ENCODE measurements around the gene PILRA.
"Not testable (repeated sequence)": the region's sequence is repeated elsewhere in the genome, so short reads cannot be mapped to it uniquely, and the experiment has no call there.

Gene PILRA

DNA sequence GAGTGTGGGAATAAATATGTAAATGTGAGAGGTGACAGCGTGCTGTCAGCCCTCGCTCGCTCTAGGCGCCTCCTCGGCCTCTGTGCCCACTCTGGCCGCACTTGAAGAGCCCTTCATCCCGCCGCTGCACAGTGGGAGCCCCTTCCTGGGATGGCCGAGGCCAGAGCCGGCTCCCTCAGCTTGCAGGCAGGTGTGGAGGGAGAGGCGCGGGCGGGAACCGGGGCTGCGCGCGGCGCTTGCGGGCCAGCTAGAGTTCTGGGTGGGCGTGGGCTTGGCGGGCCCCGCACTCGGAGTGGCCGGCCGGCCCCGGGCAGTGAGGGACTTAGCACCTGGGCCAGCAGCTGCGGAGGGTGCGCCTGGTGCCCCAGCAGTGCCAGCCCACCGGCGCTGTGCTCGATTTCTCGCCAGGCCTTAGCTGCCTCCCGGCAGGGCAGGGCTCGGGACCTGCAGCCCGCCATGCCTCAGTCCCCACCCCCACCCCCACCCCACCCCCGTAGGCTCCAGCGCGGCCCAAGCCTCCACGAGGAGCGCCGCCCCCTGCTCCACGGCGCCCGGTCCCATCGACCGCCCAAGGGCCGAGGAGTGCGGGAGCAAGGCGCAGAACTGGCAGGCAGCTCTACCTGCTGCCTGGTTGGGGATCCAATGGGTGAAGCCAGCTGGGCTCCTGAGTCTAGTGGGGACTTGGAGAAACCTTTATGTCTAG, 8.4 kb downstream of the PILRA start:
- DNase-seq, result not testable (repeated sequence)

DNA sequence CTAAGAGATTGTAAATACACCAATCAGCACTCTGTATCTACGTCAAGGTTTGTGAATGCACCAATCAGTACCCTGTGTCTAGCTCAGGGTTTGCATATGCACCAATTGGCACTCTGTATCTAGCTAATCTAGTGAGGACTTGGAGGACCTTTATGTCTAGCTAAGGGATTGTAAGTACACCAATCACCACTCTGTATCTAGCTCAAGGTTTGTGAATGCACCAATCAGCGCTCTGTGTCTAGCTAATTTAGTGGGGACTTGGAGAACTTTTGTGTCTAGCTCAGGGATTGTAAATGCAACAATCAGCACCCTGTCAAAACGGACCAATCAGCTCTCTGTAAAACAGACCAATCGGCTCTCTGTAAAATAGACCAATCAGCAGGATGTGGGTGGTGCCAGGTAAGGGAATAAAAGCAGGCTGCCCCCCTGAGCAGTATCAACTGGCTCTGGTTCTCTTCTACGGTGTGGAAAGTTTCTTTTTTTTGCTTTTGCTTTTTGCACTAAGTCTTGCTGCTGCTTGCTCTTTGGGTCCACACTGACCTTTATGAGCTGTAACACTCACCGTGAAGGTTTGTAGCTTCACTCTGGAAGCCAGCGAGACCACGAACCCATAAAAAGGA, 9.1 kb downstream of the PILRA start:
- DNase-seq, result not testable (repeated sequence)

DNA sequence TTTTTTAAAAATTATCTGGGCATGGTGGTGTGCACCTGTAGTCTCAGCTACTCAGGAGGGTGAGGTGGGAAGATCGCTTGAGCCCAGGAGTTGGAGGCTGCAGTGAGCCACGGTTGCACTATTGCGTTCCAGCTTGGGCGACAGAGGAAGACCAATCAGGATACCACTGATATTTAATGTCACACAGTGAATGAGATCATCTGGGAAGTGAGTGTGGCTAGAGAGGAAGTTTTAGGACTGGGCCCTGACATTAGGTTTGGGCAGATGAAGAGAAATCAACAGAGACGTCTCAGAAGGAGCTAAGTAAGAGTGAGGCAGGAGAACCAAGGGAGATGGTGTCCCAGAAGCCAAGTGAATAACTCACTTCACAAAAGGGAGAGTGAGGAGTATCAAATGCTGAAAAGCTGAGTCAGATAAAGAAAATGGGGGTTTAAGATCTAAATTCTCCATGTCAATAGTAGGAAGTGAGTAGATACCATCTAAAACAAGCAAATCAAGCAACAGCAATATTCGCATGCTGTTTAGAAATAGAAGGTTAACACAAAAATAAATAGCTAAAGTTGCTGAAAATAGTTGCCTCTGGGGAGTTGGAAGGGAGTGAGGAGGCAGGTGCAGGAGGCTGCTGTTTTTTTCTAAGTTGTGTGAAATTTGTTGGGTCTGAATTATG, 11.5 kb downstream of the PILRA start:
- DNase-seq, result no peak

DNA sequence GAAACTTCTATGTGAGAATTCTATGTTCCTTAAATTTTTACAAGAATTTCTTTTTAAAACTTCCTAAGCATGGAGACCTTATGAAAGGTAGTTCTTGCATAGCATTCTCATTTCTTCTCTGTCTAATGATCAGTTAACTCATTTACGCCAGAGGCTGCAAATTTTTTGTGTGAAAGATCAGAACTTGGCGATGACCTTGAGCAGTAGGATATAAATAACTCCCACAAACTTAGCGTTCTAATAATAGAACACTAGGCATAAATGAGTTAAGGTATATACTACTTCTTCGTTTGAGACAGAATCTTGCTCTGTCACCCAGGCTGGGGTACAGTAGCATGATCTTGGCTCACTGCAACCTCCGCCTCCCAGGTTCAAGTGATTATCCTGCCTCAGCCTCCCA, 13.7 kb downstream of the PILRA start:
- no peak for DNase-seq

DNA sequence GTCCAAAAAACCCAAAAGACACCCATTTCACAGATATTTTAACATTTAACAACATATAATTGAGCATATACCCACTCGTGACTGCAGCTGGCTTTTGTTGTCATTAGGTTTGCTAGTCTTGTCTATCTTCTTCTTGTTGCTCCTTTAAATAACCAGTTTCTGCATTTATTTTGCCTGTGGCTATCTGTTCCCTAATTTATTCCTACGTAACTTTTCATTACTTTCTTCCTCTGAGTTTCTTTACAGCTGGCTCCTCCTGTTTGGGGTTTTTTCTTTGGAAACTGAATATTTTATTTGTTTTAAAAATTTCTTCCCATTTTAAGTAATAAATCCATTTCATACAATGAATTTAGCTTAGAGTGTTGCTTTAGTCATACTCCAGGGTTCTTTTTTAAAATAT, 14.4 kb downstream of the PILRA start:
- DNase-seq, result no peak

DNA sequence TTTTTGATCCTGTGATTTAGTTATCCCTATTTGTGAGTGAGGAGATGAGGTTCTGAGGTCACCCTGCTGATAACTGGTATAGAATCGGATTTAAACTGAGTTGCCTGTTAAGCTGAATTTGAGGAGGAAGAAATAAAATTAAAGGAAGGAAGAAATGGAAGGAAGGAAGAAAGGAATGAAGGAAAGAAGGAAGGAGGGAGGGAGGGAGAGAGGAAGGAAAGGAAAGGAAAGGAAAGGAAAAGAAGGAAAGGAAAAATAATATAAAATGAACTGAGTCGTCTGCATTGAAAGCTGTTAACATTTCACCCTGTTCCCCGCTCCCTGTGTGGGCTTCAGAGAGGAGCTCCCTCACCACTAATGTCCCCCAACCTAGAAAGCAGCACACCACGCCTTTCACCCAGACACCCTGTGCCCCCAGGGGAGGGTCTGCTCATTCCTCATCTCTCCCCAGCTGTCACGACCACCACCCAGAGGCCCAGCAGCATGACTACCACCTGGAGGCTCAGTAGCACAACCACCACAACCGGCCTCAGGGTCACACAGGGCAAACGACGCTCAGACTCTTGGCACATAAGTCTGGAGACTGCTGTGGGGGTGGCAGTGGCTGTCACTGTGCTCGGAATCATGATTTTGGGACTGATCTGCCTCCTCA, 16.3 kb downstream of the PILRA start:
- no peak for DNase-seq

DNA sequence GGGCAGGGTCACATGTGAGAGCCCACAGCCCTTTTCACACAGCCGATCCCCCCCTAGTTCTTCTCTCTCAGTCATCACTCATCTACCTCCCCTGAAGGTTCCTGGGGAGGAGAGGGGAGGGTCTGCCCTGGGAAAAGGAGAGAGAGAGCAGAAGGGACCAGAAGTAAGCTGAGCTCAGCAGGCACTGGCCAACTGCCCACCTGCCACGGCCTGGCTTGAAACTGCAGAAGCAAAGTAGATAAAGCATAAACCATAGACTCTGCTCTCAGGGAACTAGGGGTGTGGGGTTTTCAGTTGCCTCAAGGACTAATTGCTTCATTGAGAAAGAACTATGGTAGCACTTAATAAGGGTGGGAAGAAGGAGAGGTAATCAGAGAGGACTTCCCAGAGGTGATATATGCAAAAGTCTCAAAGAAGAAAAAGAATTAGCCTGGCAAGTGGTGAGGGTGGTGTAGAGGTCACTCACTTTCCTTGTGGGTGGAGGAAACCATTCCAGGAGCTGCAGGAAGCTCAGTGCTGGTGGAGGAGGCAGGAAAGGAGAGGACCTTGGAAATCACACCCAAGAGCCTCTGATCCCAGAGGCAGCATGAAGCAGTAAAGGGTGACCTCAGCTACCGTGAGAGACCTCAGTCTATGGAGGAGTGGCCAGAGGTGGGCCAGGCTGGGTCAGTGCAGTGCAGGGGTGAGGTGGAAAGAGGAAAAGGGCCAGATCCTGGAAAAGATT, 17.2 kb downstream of the PILRA start:
- no peak for DNase-seq

DNA sequence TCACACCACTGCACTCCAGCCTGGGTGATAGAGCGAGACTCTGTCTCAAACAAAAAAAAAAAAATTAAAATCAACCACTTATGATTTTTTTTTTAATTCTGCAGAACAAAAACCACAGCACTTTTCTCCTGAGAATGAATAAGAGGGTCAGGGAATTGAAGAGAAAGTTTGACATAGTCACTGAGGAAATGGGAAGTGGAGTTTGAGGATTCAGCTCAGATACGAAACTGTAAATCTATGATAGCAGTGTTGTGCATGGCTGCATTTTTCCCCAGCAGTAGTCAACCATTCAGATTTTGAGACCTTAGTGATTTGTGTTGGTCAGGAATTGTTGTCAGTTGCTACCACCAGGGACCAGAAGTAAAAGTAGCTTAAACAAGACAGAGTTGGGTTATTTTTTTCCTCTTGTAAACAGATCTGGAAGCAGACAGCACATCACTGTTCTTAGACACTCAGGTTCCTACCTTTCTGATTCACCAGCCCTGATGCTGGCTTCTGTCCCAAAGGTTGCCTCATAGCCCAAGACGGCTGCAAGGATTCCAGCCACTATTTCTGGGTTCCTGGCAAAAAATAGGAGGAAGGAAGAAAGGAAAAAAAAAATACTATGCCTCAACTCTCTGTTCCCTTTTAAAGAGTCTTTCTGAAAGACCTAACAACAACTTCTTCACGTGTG, 20.1 kb downstream of the PILRA start:
- DNase-seq, result no peak

DNA sequence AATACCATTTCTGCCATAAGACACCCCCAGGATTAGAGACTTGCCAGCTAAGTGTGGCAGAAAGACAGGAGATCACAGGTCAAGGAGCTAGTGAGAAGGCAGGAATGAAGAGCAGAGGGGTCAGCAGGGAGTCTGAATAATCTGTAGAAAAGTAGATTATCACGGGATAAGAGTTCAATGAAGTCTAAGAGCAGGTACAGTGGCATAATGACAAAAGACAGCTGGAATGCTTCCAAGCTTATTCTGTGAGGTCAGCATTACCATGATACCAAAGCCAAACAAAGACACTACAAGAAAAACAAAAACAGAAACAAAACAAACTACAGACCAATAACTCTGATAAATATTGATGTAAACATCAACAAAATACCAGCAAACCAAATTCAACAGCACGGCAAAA, 20.8 kb downstream of the PILRA start:
- DNase-seq, result no peak

DNA sequence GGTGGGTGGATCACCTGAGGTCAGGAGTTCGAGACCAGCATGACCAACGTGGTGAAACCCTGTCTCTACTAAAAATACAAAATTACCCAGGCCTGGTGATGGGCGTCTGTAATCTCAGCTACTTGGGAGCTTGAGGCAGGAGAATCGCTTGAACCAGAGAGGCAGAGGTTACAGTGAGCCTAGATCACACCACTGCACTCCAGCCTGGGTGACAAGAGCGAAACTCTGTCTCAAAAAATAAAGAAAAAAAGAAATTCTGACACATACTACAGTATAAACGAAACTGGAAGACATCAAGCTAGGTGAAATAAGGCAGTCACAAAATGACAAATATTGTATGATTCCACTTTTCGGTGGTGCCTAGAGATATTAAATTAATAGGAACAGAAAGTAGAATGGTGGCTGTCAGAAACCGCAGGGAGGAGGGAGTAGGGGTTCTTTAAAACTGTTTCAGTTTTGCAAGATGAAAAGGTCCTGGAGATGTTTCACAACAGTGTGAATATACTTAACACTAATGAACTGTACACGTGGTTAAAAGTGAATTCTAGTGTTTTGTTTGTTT, 23.2 kb downstream of the PILRA start:
- DNase-seq, result peak; percentile 37

DNA sequence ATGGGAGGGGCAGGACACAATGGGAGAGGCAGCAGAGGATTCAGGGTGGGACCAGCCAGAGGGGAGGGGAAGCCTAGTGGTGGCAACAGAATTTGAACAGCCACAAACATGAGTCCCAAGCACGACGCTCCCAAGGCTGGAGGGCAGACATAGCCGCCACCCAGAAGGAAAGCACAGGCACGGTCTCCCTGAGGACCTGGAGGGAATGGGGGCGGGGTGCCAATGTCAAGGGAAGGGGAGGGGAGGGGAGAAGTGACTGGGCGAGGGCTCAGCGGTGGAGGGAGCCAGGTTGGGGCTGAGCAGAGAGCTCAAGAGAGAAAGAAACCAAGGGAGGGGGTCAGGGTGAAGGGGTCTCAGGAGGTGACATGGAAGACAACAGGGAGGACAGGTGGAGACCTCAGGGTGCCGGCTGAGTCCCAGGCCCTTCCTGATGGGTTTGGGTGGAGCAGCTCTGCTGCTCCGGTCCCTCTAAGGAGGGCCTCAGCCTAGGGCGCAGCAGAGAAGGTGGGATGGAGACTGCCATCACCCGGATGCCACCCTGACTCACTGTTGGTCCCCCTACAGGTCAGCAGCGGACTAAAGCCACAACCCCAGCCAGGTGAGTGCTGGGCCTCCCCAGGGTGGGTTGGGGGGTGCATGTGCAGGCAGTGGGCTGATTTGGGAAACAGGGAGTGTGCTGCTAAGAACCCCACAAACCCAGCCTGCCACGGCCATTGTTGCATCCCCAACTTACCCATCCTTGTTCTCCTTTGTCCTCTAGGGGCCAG, 24.2 kb downstream of the PILRA start:
- no peak for DNase-seq

DNA sequence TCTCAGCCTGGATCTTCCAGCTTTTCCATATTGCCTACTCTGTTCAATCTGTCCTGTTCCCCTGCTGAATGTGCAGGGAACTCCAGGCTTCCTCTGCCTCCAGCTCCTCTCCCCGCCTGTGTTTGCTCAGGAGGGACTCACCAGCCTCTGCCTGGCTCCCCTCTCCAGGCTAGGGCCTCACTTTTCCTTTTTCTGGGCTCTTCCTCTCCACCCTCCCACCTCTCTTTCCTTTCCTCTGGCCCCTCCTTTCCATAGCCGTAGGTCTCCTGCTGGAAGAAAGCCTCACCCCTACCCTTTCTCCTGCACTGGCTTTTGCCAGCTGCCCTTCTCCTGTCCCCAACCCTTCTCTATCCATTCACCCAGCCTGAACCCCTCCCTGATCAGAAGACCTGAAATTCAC, 25.0 kb downstream of the PILRA start:
- DNase-seq, result no peak

DNA sequence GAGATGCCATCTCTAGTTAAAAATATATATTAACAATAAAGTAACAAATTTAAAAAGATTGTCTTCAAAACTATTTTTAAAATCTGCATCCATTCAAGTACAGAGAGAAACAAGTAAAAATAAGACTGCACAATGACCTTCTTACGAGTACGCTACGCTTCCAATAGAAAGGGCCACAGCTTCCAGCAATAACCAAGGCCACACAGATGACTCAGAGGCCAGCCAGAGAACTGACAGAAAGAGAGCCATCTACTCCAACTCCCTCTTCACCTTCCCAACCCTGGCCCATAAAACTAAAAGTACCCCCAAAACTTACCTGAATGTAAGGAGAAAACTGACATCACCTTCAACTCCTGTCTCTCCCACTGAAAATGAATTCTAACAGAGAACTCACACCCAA, 26.8 kb downstream of the PILRA start:
- no peak for DNase-seq

DNA sequence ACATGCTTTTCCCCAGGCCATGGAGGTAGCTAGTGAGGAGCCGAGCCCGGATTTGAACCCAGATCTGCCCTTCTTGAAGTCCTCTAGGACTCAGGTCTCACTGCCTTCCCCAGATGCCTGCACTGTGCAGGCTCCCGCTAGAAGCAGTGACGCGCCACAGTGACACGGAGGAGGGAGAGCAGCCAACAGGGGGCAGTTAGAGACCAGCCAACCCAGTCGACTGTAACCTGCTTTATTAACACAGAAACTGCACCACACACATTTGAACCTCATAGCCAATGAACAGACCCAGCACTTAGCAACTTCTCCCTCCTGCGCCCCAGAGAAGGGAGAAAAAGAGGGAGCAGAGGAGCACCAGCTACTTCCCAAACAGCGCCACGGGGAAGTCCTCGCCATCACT, 27.4 kb downstream of the PILRA start:
- DNase-seq, result peak; percentile 6

DNA sequence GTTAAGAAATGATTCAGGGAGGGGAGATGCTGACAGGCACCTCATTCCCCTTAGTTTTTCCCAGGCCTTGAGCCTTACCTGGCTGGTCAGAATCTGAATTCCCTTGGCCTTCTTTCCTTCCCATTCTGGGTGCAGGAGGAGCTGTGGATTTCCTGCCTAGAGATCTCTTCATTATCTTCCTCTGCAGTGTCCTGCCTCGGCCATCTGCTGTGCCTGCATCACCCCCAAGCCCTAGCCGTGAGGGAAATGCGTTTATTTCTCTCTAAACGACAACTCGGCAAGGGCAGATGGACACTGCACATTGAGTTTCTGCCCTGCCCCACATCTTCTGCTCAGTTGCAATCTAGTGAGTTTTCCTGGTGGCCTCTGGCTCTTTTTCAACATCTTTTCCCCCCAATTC, 28.5 kb downstream of the PILRA start:
- no peak for DNase-seq

DNA sequence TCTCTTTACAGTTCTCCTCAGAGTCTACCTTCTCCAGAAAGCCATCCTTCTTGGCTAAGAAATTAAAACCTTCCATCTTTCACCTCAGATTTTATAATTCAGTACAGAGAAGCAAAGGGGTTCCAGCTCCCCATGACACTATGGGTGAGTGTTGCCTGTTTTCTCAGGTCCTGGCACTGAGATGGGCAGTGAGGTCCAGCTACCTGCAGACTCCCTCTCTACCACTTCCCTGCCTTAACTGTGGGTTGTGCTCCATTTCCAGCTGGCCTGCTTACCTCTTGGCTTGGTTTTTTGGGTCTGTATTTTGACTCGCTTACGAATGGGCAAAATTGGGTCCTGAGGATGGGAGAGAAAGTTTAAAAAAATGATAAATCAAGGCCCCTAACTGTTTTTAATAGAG, 29.0 kb downstream of the PILRA start:
- DNase-seq, result no peak

DNA sequence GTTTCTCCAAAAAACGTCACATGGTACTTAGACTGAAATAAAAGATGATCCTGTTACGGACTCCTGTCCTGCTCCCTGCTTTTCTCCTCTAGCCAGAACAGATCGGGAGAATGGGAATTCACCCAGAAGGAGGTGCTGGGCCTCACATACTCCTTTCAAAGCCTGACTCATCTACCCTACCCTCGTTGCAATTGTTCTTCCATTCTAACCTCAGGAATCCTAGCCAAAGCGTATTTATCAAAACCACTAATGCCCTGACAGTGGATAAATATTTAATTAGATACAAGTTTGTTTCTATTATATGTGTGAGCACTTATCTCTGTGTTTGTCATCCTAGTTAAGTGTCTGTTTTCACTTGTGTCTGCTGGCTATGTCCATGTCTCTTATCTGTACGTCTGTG, 33.5 kb downstream of the PILRA start:
- no peak for DNase-seq

DNA sequence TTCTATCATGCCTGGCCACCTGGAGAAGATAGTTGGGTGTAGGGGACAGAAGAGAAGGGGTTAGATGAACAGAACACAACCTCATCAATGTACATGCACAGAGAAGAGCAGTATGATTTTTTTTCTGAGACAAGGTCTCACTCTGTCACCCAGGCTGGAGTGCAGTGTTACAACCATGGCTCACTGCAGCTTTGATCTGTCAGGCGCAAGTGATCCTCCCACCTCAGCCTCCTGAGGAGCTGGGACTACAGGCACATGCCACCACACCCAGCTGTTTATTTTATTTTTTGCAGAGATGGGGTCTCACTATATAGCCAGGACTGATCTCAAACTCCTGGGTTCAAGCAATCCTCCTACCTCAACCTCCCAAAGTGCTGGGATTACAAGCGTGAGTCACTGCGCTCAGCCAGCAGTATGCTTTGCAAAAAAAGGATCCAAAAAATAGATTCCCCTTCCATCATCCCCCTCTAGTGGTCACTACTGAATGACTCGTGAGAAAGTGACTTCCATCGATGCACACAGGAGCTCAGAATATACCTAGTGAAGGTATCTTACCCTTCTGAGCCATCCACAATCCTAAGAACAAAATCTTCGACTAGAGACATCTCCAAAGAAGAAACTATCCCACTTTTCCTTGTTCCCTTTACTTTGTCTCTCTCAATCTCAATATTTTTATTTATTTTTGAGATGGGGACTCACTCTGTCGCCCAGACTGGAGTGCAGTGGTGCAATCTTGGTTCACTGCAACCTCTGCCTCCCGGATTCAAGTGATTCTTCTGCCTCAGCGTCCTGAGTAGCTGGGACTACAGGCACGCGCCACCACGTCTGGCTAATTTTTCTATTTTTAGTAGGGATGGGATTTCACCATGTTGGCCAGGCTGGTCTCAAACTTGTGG, 34.2 kb downstream of the PILRA start:
- DNase-seq, result peak; percentile 52

DNA sequence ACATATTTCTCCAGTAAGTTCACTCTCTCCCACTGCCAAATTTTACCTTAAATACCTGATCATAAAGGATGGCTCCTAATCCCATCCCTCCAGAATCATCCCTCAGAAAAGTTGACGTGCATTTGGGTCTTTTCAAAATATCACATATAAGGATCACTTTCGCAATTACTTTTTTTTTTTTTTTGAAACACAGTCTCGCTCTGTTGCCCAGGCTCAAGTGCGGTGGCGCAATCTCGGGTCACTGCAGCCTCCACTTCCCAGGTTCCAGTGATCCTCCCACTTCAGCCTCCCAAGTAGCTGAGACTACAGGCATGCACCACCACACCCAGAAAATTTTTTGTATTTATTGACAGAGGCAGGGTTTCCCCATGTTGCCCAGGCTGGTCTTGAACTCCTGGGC, 37.8 kb downstream of the PILRA start:
- DNase-seq, result no peak

DNA sequence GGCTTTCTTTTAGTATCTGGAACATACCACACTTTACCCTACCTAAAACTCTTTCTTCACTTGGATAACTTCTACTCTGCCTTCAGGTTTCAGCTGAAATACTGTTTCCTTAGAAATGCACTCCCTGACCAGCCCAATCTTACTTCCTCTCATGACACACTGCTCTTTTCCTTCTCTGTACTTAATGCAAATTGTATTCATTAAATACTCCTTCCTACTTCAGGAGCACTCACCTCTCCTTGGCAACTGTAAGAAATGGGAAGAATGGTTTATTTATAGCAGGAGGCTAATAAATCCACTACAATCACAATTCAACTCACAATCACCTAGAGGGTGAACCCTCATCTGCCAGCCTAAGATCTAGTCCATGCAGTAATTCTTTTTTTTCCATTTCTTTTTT, 40.1 kb downstream of the PILRA start:
- no peak for DNase-seq
